Measurements from ENCODE around the gene ZNF341.
A peak's percentile ranks its signal among the peaks of the same experiment; 100 is the strongest.

The ZNF341 gene

GRCh38 chr20:33728463-33728862, 3.3 kb upstream of the ZNF341 start:
- no peaks in the 10 kb centered on the region for H3K36me3 ChIP-seq (ENCODE audit: control insufficient read depth in 5 of 5, insufficient read depth in 5 of 5, low read length in 5 of 5)
- no peak overlapping the region for H3K4me3 ChIP-seq (ENCODE audit: low read depth in 1 of 5, low read length in 5 of 5)
- peaks cover 0 to 19% (median 14%) of the 10 kb centered on the region in 5 donors for H3K4me1 ChIP-seq (ENCODE audit: control insufficient read depth in 5 of 5, insufficient read depth in 5 of 5, low read length in 5 of 5)
- no peak overlapping the region for H3K9ac ChIP-seq (ENCODE audit: low read length in 5 of 5)
- H3K9me3 ChIP-seq (ENCODE audit: control insufficient read depth in 5 of 5, low read length in 5 of 5) = no peaks in the 10 kb centered on the region
- H3K27me3 ChIP-seq (ENCODE audit: control insufficient read depth in 5 of 5, insufficient read depth in 4 of 5, low read length in 5 of 5) = no peaks in the 10 kb centered on the region
- no peak overlapping the region for H3K27ac ChIP-seq (ENCODE audit: low read depth, low read length)

- Histone ChIP-seq H3K4me1 (ENCODE audit: control insufficient read depth in 5 of 5, insufficient read depth in 5 of 5, low read length in 5 of 5) (peaks cover 0 to 25% (median 21%) of the 10 kb centered on the region in 5 donors), H3K27ac (ENCODE audit: low read depth, low read length) (no peak overlapping the region), H3K4me3 (ENCODE audit: low read depth in 1 of 5, low read length in 5 of 5) (no peak overlapping the region), H3K27me3 (ENCODE audit: control insufficient read depth in 5 of 5, insufficient read depth in 4 of 5, low read length in 5 of 5) (no peaks in the 10 kb centered on the region), H3K9me3 (ENCODE audit: control insufficient read depth in 5 of 5, low read length in 5 of 5) (no peaks in the 10 kb centered on the region), H3K9ac (ENCODE audit: low read length in 5 of 5) (no peak overlapping the region), H3K36me3 (ENCODE audit: control insufficient read depth in 5 of 5, insufficient read depth in 5 of 5, low read length in 5 of 5) (no peaks in the 10 kb centered on the region)
These were observed 2.7 kb upstream of the ZNF341 start for GRCh38 chr20:33729101-33729500.

GRCh38 chr20:33730946-33731692, 677 bp upstream of the ZNF341 start:
- Histone ChIP-seq H3K9me3 (ENCODE audit: control insufficient read depth in 5 of 5, low read length in 5 of 5) (peaks cover 0 to 2% (median 1%) of the 10 kb centered on the region in 5 donors), H3K27ac (ENCODE audit: low read depth, low read length) (peak overlapping the region; percentile 30), H3K36me3 (ENCODE audit: control insufficient read depth in 5 of 5, insufficient read depth in 5 of 5, low read length in 5 of 5) (no peaks in the 10 kb centered on the region), H3K27me3 (ENCODE audit: control insufficient read depth in 5 of 5, insufficient read depth in 4 of 5, low read length in 5 of 5) (no peaks in the 10 kb centered on the region), H3K9ac (ENCODE audit: low read length in 5 of 5) (peak overlapping the region in 4 of 5 donors; percentile 23 to 74 (median 53)), H3K4me1 (ENCODE audit: control insufficient read depth in 5 of 5, insufficient read depth in 5 of 5, low read length in 5 of 5) (peaks cover 0 to 30% (median 25%) of the 10 kb centered on the region in 5 donors), H3K4me3 (ENCODE audit: low read depth in 1 of 5, low read length in 5 of 5) (peak overlapping the region; percentile 59 to 74 (median 65))

- Histone ChIP-seq H3K27ac (ENCODE audit: low read depth, low read length) (peak overlapping the region; percentile 23), H3K27me3 (ENCODE audit: control insufficient read depth in 5 of 5, insufficient read depth in 4 of 5, low read length in 5 of 5) (no peaks in the 10 kb centered on the region), H3K9ac (ENCODE audit: low read length in 5 of 5) (peak overlapping the region in 4 of 5 donors; percentile 5 to 80 (median 70))
These were observed 572 bp downstream of the ZNF341 start for GRCh38 chr20:33732166-33732970.

GRCh38 chr20:33733654-33734576, 2.1 kb downstream of the ZNF341 start:
- peaks cover 0 to 30% (median 25%) of the 10 kb centered on the region in 5 donors for H3K4me1 ChIP-seq (ENCODE audit: control insufficient read depth in 5 of 5, insufficient read depth in 5 of 5, low read length in 5 of 5)
- peak overlapping the region in 1 of 5 donors; percentile 24 for H3K4me3 ChIP-seq (ENCODE audit: low read depth in 1 of 5, low read length in 5 of 5)
- H3K36me3 ChIP-seq (ENCODE audit: control insufficient read depth in 5 of 5, insufficient read depth in 5 of 5, low read length in 5 of 5) = no peaks in the 10 kb centered on the region
- H3K9me3 ChIP-seq (ENCODE audit: control insufficient read depth in 5 of 5, low read length in 5 of 5) = peaks cover 6 to 17% (median 14%) of the 10 kb centered on the region in 5 donors
- H3K9ac ChIP-seq (ENCODE audit: low read length in 5 of 5) = peak overlapping the region in 1 of 5 donors; percentile 12
- no peaks in the 10 kb centered on the region for H3K27me3 ChIP-seq (ENCODE audit: control insufficient read depth in 5 of 5, insufficient read depth in 4 of 5, low read length in 5 of 5)
- H3K27ac ChIP-seq (ENCODE audit: low read depth, low read length) = peak overlapping the region; percentile 28

More at GRCh38 chr20:33732166-33732970, 572 bp downstream of the ZNF341 start:
- Histone ChIP-seq H3K9me3 (ENCODE audit: control insufficient read depth in 5 of 5, low read length in 5 of 5) (peaks cover 6 to 12% (median 11%) of the 10 kb centered on the region in 5 donors), H3K4me1 (ENCODE audit: control insufficient read depth in 5 of 5, insufficient read depth in 5 of 5, low read length in 5 of 5) (peaks cover 0 to 30% (median 25%) of the 10 kb centered on the region in 5 donors), H3K36me3 (ENCODE audit: control insufficient read depth in 5 of 5, insufficient read depth in 5 of 5, low read length in 5 of 5) (no peaks in the 10 kb centered on the region), H3K4me3 (ENCODE audit: low read depth in 1 of 5, low read length in 5 of 5) (peak overlapping the region; percentile 65 to 84 (median 76))

- peak overlapping the region in 3 of 5 donors; percentile 16 to 25 (median 17) for H3K4me3 ChIP-seq (ENCODE audit: low read depth in 1 of 5, low read length in 5 of 5)
- no peak overlapping the region for H3K9ac ChIP-seq (ENCODE audit: low read length in 5 of 5)
- no peaks in the 10 kb centered on the region for H3K36me3 ChIP-seq (ENCODE audit: control insufficient read depth in 5 of 5, insufficient read depth in 5 of 5, low read length in 5 of 5)
- peaks cover 0 to 23% (median 21%) of the 10 kb centered on the region in 5 donors for H3K4me1 ChIP-seq (ENCODE audit: control insufficient read depth in 5 of 5, insufficient read depth in 5 of 5, low read length in 5 of 5)
- H3K27ac ChIP-seq (ENCODE audit: low read depth, low read length) = no peak overlapping the region
- no peaks in the 10 kb centered on the region for H3K27me3 ChIP-seq (ENCODE audit: control insufficient read depth in 5 of 5, insufficient read depth in 4 of 5, low read length in 5 of 5)
- H3K9me3 ChIP-seq (ENCODE audit: control insufficient read depth in 5 of 5, low read length in 5 of 5) = peaks cover 6 to 17% (median 14%) of the 10 kb centered on the region in 5 donors
These were observed 5.2 kb downstream of the ZNF341 start for GRCh38 chr20:33736962-33737361.

- Histone ChIP-seq H3K27ac (ENCODE audit: low read depth, low read length) (no peak overlapping the region), H3K9ac (ENCODE audit: low read length in 5 of 5) (no peak overlapping the region), H3K27me3 (ENCODE audit: control insufficient read depth in 5 of 5, insufficient read depth in 4 of 5, low read length in 5 of 5) (no peaks in the 10 kb centered on the region), H3K36me3 (ENCODE audit: control insufficient read depth in 5 of 5, insufficient read depth in 5 of 5, low read length in 5 of 5) (no peaks in the 10 kb centered on the region), H3K4me1 (ENCODE audit: control insufficient read depth in 5 of 5, insufficient read depth in 5 of 5, low read length in 5 of 5) (peaks cover 0 to under 1% (median 0%) of the 10 kb centered on the region in 5 donors), H3K4me3 (ENCODE audit: low read depth in 1 of 5, low read length in 5 of 5) (no peak overlapping the region), H3K9me3 (ENCODE audit: control insufficient read depth in 5 of 5, low read length in 5 of 5) (peaks cover 6 to 17% (median 14%) of the 10 kb centered on the region in 5 donors)
These were observed 7.7 kb downstream of the ZNF341 start for GRCh38 chr20:33739493-33739892.

GRCh38 chr20:33740189-33740588, 8.4 kb downstream of the ZNF341 start:
- H3K9me3 ChIP-seq (ENCODE audit: control insufficient read depth in 5 of 5, low read length in 5 of 5) = peaks cover 6 to 17% (median 14%) of the 10 kb centered on the region in 5 donors
- H3K27ac ChIP-seq (ENCODE audit: low read depth, low read length) = no peak overlapping the region
- H3K4me3 ChIP-seq (ENCODE audit: low read depth in 1 of 5, low read length in 5 of 5) = no peak overlapping the region
- peaks cover 0 to 4% (median 2%) of the 10 kb centered on the region in 5 donors for H3K36me3 ChIP-seq (ENCODE audit: control insufficient read depth in 5 of 5, insufficient read depth in 5 of 5, low read length in 5 of 5)
- no peaks in the 10 kb centered on the region for H3K4me1 ChIP-seq (ENCODE audit: control insufficient read depth in 5 of 5, insufficient read depth in 5 of 5, low read length in 5 of 5)
- no peaks in the 10 kb centered on the region for H3K27me3 ChIP-seq (ENCODE audit: control insufficient read depth in 5 of 5, insufficient read depth in 4 of 5, low read length in 5 of 5)
- no peak overlapping the region for H3K9ac ChIP-seq (ENCODE audit: low read length in 5 of 5)

GRCh38 chr20:33744181-33744580, 12.4 kb downstream of the ZNF341 start:
- no peak overlapping the region for H3K27ac ChIP-seq (ENCODE audit: low read depth, low read length)
- H3K4me3 ChIP-seq (ENCODE audit: low read depth in 1 of 5, low read length in 5 of 5) = no peak overlapping the region
- H3K4me1 ChIP-seq (ENCODE audit: control insufficient read depth in 5 of 5, insufficient read depth in 5 of 5, low read length in 5 of 5) = no peaks in the 10 kb centered on the region
- peaks cover 0 to 21% (median 14%) of the 10 kb centered on the region in 5 donors for H3K36me3 ChIP-seq (ENCODE audit: control insufficient read depth in 5 of 5, insufficient read depth in 5 of 5, low read length in 5 of 5)
- H3K9ac ChIP-seq (ENCODE audit: low read length in 5 of 5) = no peak overlapping the region
- H3K27me3 ChIP-seq (ENCODE audit: control insufficient read depth in 5 of 5, insufficient read depth in 4 of 5, low read length in 5 of 5) = no peaks in the 10 kb centered on the region
- H3K9me3 ChIP-seq (ENCODE audit: control insufficient read depth in 5 of 5, low read length in 5 of 5) = no peaks in the 10 kb centered on the region

All from subcutaneous abdominal adipose tissue (tissue), 5 donors.